Endothelial cell of umbilical vein (primary cell): Measurements from ENCODE around the gene SLC35A3. TPM values are rescaled to one million over a fixed set of nuclear protein-coding genes. Genes with fewer than 3 reads are reported as not detected.

Source experiments
- BruUV-seq: library from RNA; stranded (reverse); fragments of 400-500 nt; replicated peaks from 2 replicates; lab custom pipeline; 2021; lab: Mats Ljungman, UMichigan
- CTCF ChIA-PET: fragments of 300-600, 350-600 bp; sonication (Branson Sonifier 250); formaldehyde crosslinking; loops from one replicate; lab custom pipeline; 2021; ENCODE audit warnings: antibody characterized with exemption, inconsistent platforms; lab: Charles Lee
- POLR2A ChIA-PET: fragments of 300-600, 350-600 bp; sonication (Branson Sonifier 250); formaldehyde crosslinking; loops from one replicate; lab custom pipeline; 2021; ENCODE audit warnings: antibody characterized with exemption, inconsistent platforms; lab: Charles Lee
- DNase-seq: peaks from one replicate; pipeline ENCODE4 v3.0.0-alpha.2; 2011; ENCODE audit warnings: low read depth, low spot score
- FAIRE-seq: peaks from 2 replicates; lab custom pipeline; 2011; peaks lifted over from hg19 to GRCh38; lab: Jason Lieb, UNC
- H2AFZ ChIP-seq: 2 replicates; pipeline ENCODE4 v1.6.0; 2012; ENCODE audit warnings: low read depth, low read length, control low read depth, inconsistent platforms
- H3K27ac ChIP-seq: 2 replicates; pipeline ENCODE4 v1.5.1; 2011; ENCODE audit warnings: low read depth, mild to moderate bottlenecking, control low read depth, low read length, moderate library complexity; ENCODE audit not compliant: insufficient read depth
- H3K27me3 ChIP-seq, 2 experiments: 2 replicates each; pipeline versions ENCODE4 v1.6.0 to v1.6.1; 2011; ENCODE audit warnings: low read length in 2 of 2, mixed read lengths in 1 of 2; ENCODE audit not compliant: control insufficient read depth in 2 of 2, insufficient read depth in 2 of 2
- H3K36me3 ChIP-seq, 2 experiments: 2 replicates in 1 of 2; 3 replicates in 1 of 2; pipeline ENCODE4 v1.5.1; 2011; ENCODE audit warnings: low read length in 2 of 2, mild to moderate bottlenecking in 1 of 2, moderate library complexity in 1 of 2; ENCODE audit not compliant: control insufficient read depth in 2 of 2, insufficient read depth in 2 of 2; ENCODE audit errors: extremely low read depth in 1 of 2
- H3K4me1 ChIP-seq: 3 replicates; pipeline ENCODE4 v1.5.1; 2011; ENCODE audit warnings: mild to moderate bottlenecking, low read length; ENCODE audit not compliant: control insufficient read depth, insufficient read depth; ENCODE audit errors: extremely low read depth
- H3K4me2 ChIP-seq: 2 replicates; pipeline ENCODE4 v1.6.1; 2011; ENCODE audit warnings: low read length, control low read depth, mixed read lengths; ENCODE audit not compliant: insufficient read depth
- H3K4me3 ChIP-seq, 3 experiments: fragments of 200-600 bp in 1 of 3; sonication (generic), shearing (Covaris generic) in 1 of 3; replicated peaks in 1 of 3; 2 replicates each; pipeline ENCODE4 v1.5.1; 2011 to 2016; ENCODE audit warnings: control low read depth in 3 of 3, low read length in 3 of 3, mild to moderate bottlenecking in 2 of 3, inconsistent platforms in 1 of 3, low read depth in 1 of 3, moderate library complexity in 1 of 3; ENCODE audit not compliant: insufficient read depth in 1 of 3
- H3K79me2 ChIP-seq: 2 replicates; pipeline ENCODE4 v1.6.0; 2012; ENCODE audit warnings: low read length, inconsistent platforms; ENCODE audit not compliant: control insufficient read depth, insufficient read depth
- H3K9ac ChIP-seq: replicated peaks from 2 replicates; pipeline ENCODE3; 2011; ENCODE audit warnings: low read length, control low read depth; ENCODE audit not compliant: insufficient read depth; ENCODE audit errors: extremely low read depth
- H3K9me1 ChIP-seq: replicated peaks from 3 replicates; pipeline ENCODE4 v1.6.0; 2011; ENCODE audit warnings: mild to moderate bottlenecking, low read length; ENCODE audit not compliant: control insufficient read depth, insufficient read depth; ENCODE audit errors: extremely low read depth
- H3K9me3 ChIP-seq: replicated peaks from 2 replicates; pipeline ENCODE4 v1.5.1; 2012; ENCODE audit warnings: low read length, inconsistent platforms; ENCODE audit not compliant: control insufficient read depth, insufficient read depth
- H4K20me1 ChIP-seq: replicated peaks from 2 replicates; pipeline ENCODE3; 2011; ENCODE audit warnings: mild to moderate bottlenecking, low read length; ENCODE audit not compliant: control insufficient read depth, insufficient read depth; ENCODE audit errors: extremely low read depth
- EZH2 ChIP-seq: IDR thresholded peaks from 2 replicates; pipeline ENCODE4 v1.6.1; 2012; ENCODE audit warnings: borderline replicate concordance, low read depth, mild to moderate bottlenecking, moderate library complexity, low read length, inconsistent platforms; ENCODE audit not compliant: severe bottlenecking
- GATA2 ChIP-seq: IDR thresholded peaks from 2 replicates; pipeline ENCODE4 v1.7.0; 2011; ENCODE audit warnings: low read depth, mild to moderate bottlenecking, moderate library complexity, mixed read lengths, low read length; ENCODE audit not compliant: insufficient read length, insufficient read depth
- JUN ChIP-seq: IDR thresholded peaks from 2 replicates; pipeline ENCODE4 v1.6.1; 2011; ENCODE audit warnings: borderline replicate concordance, low read depth; ENCODE audit not compliant: insufficient read length, insufficient read depth
- MYC ChIP-seq: IDR thresholded peaks from one replicate; pipeline ENCODE4 v1.6.1; 2011; ENCODE audit warnings: mild to moderate bottlenecking, low read depth, low read length
- POLR2AphosphoS5 ChIP-seq: IDR thresholded peaks from 2 replicates; pipeline ENCODE4 v1.6.1; 2012; ENCODE audit warnings: low read depth, mild to moderate bottlenecking, control low read depth, low read length, moderate library complexity; ENCODE audit not compliant: insufficient read depth
- dilution Hi-C: fragments of 300-500 bp; cut with MboI; formaldehyde crosslinking; loops from one replicate; pipeline ENCODE4 v1.15.0; 2019; ENCODE audit warnings: low sequenced_read_pairs; ENCODE audit not compliant: extremely low pct_ligation_motif_present
- intact Hi-C: fragments of 100-400 bp; cut with micrococcal nuclease; formaldehyde crosslinking; loops from one replicate; pipeline ENCODE4 v1.10.0; 2022
- polyA plus RNA-seq, 4 experiments: library from polyadenylated mRNA; depleted of rRNA in 3 of 4; stranded (reverse) in 3 of 4; unstranded in 1 of 4; fragments of >200 nt; gene quantifications; 2 replicates each; pipeline versions ENCODE4 v1.2.1 to v1.2.3, GENCODE V29; 2011 to 2012; ENCODE audit warnings: missing spikeins in 1 of 4
- total RNA-seq: library from RNA; stranded (reverse); gene quantifications from 2 replicates; pipeline ENCODE4 v1.2.3, GENCODE V29; 2021
- TF ChIP-seq, protein P1 (sequence below), 2 donors: IDR thresholded peaks; 1 replicate in 1 of 2; 2 replicates in 1 of 2; pipeline ENCODE4 v1.5.1; 2011; ENCODE audit warnings: low read length in 2 of 2, mild to moderate bottlenecking in 2 of 2, moderate library complexity in 2 of 2, control low read depth in 1 of 2, inconsistent platforms in 1 of 2, low read depth in 1 of 2; ENCODE audit not compliant: insufficient read depth in 1 of 2; ENCODE audit errors: extremely low read depth in 1 of 2

The SLC35A3 gene
- total and polyA plus RNA-seq, 2 donors (not counting 3 experiments of a cell fraction or from before 2014, with no cell fraction given), result 3.6 to 19.0 TPM

DNA sequence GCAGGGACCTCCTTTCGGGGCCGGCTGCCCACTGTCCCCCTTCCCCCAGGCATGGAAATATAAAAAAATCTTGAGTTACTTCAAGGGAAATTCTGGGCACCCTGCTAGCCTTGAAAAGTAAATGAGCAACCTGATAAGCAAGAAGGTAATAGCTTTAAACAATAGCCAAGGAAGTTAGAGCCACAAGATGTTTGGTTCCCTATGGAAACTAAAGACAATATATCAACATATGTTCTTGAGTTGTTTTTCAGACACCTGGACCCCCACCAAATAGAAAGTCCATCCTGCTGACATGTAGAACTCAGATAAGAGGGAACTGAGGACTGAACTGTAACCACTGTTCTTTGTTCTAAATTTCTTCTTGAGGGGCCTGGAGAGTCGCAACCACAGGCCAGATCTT, 19.3 kb upstream of the SLC35A3 start:
- no peaks in the 10 kb centered on the region for H3K9me3 ChIP-seq
- H3K4me2 ChIP-seq, result no peak overlapping the region
- intact Hi-C loops (no loop called here), dilution Hi-C loops (no loop called here)
- ChIA-PET CTCF (no interaction called here), POLR2A (no interaction called here)
- TF ChIP-seq JUN (no peak), POLR2AphosphoS5 (no peak), EZH2 (no peak), GATA2 (no peak), MYC (no peak)
- TF ChIP-seq, protein P1, sequence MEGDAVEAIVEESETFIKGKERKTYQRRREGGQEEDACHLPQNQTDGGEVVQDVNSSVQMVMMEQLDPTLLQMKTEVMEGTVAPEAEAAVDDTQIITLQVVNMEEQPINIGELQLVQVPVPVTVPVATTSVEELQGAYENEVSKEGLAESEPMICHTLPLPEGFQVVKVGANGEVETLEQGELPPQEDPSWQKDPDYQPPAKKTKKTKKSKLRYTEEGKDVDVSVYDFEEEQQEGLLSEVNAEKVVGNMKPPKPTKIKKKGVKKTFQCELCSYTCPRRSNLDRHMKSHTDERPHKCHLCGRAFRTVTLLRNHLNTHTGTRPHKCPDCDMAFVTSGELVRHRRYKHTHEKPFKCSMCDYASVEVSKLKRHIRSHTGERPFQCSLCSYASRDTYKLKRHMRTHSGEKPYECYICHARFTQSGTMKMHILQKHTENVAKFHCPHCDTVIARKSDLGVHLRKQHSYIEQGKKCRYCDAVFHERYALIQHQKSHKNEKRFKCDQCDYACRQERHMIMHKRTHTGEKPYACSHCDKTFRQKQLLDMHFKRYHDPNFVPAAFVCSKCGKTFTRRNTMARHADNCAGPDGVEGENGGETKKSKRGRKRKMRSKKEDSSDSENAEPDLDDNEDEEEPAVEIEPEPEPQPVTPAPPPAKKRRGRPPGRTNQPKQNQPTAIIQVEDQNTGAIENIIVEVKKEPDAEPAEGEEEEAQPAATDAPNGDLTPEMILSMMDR (IDR thresholded peaks at IDR 0.05; ENCODE audit: extremely low read depth in 1 of 2, insufficient read depth in 1 of 2, low read depth in 1 of 2, low read length in 2 of 2), result no peak
- H3K27ac ChIP-seq, result no peak overlapping the region
- H4K20me1 ChIP-seq, result no peaks in the 10 kb centered on the region
- no TSS peak for BruUV-seq
- H3K4me3 ChIP-seq, result no peak overlapping the region
- no peaks in the 10 kb centered on the region for H3K36me3 ChIP-seq
- peaks cover 0 to 2% of the 10 kb centered on the region in 2 experiments for H3K27me3 ChIP-seq
- H3K4me1 ChIP-seq, result no peaks in the 10 kb centered on the region
- H3K9me1 ChIP-seq, result no peaks in the 10 kb centered on the region
- no peak overlapping the region for H3K9ac ChIP-seq
- no peak overlapping the region for H2AFZ ChIP-seq
- DNase-seq (peak; percentile 44), FAIRE-seq (no peak)
- no peaks in the 10 kb centered on the region for H3K79me2 ChIP-seq
